Hematopoietic multipotent progenitor cell treated with erythropoietin and hydrocortisone succinate and interleukin-3 and kit ligand, for 4 days (in vitro differentiated cells): Measurements from ENCODE around the gene ACOT7.

Experiments used
- DNase-seq: peaks from one replicate; pipeline ENCODE4 v3.0.0-alpha.2; 2015

The ACOT7 gene

DNA sequence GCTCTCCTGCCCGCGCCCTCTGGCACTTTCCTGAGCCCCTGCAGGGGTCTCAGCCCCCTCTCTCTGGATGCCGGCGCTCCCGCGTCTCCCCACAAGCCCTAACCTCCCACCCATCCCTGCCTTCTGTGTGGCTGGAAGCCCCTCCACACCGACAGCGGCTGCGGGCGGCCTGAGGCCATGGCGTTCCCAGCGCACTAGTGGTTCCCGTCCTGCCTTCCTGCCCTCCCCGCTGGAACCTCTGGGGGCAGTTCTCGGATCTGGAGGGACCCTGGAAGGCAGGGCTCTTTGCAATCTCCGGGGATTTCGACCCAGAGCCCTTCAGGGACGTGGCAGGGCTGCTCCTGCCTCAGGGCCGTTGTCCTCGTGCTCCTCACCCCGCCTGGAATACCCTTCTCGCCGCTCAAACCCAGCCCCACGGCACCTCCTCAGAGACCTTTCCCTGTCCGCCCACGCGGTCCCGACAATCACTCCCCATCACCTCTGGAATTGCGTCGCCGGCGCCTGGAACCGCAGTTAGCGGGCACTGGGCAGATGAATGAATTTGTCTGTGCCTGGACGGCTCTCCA lies 30.5 kb upstream of the ACOT7 start:
- no peak for DNase-seq

DNA sequence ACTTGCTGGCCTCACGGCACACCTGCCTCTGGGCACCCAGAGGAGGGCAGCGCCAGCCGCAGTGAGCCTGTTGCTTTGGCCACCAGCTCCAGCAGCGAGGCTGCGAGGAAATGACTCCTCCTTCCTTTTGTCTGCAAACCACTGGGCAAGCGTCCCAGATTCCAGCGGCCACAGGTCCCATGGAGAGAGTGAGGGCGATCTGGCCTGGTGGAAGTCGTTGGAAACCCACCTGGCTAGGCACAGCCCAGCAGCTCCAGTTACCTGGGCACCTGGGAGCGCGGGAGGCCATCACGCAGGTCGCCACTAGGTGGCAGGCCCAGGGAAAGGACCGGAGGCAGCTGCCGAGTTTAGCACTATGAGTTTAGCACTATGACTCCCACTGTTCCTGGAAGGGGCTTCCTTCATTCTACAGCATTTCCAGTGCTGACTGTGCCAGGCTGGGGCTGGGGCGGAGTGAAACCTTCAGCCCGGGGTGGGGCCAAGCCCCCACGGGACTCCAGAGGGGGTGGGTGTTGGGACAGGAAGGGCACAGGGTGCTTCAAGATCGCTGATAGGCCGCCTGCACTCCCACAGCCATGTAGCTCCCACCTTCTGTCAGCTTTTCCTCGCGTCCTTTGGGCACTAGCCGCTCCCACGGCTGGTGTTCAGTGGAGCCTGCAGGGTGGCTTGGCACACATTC lies 29.9 kb upstream of the ACOT7 start:
- peak; percentile 69 for DNase-seq

DNA sequence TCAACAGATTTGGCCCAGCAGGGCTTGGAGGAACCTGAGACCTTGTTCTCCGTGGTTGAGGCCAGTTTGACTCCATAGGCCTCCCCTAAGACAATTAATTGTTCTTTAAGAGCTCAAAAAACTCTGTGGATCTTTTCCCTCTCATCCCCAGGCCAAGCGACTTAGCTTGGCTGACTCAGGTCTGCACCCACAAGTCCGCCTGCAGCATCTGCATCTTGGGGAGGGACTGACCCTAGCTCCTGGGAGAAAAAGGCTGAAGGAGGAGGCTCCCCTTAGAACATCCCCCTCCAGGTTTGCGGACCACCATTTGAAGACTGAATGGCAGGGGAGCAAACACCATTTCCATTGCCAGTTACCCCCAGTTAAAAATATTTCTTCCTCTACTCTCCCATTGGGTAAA lies 27.7 kb upstream of the ACOT7 start:
- DNase-seq: no peak

DNA sequence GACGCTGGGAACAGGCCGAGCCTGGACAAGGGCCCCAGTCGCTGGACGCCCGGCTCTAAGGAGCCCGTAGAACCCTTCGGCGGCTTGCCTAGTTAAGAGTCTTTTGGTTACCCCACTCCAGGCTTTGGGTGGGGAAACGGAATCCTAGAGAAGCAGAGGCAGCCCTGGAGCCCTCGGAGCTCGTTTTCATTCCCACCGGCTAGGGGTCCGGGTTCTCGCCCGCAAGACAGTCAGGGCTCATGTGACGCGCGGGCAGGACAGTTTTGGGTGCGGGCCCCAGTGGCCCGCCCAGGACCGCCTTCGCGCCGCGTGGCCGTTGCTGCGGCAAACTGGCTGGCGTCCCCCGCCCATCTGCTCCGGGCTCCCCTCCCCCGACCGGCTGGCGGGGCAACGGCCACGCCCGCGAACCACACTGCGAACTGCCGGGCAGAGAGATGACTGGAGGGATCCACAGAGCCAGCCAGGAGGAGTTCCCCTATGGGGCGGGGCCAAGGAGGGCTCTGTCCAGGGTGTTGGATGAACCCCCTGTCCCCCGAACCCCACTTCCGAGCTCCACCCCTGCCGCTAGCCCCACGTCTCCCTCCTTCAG lies 27.0 kb upstream of the ACOT7 start:
- peak; percentile 81 for DNase-seq

DNA sequence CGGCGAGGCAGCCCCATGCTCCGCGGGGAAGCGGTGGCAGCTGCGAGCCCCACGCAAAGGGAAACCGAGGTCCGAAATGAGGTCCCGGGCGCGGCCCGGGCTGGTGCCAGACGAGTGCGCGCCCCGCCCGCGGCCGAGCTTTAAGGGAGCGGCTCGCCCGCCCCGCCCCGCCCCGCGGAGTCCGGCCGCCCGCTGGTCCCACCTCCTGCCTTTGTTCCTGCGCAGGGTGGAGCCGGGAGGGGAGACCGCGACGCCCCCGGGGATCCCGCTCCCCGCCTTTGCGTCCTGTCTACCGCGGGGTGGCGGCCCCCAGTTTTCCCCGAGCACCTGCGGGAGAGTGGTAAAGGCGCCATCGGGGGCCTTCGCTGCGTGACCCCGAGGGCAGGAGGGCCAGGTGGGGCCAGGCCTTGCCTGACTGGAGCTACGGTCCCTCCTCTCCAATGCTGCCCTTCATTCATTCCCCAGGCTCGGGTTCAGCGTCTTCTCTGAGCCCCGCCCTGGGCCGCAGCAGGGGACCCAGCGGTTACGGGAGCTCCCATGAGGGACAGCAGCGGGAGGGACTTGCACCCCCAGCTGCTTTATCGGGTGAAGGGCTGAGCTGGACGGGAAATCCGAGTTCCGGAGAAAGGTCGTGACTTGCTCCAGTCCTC lies 26.4 kb upstream of the ACOT7 start, which contains the start of gene HES2:
Gene HES2, minus strand, starts transcription at position 116 of the 650 bp plus-strand sequence. Its CDS starts 99 bp downstream, at position 17.
- DNase-seq: peak; percentile 55

DNA sequence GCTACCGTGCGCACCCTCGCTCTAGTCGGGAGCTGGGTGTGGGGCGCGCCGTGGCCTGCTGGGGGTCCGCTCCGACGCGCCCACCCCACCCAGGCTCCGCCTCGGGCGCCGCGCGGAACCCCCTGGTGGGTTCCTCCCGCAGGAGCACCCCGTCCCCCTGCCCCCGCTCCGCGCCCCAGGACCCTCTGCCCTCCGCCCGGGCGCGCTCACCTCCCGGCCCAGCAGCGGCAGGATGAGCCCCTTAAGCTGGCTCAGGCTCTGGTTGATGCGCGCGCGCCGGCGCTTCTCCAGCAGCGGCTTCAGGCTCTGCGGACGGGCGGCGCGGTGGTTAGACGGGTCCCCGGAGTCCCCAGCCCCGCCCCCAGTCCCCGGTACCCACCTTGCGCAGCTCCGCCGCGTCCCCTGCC lies 25.8 kb upstream of the ACOT7 start:
- DNase-seq: no peak

DNA sequence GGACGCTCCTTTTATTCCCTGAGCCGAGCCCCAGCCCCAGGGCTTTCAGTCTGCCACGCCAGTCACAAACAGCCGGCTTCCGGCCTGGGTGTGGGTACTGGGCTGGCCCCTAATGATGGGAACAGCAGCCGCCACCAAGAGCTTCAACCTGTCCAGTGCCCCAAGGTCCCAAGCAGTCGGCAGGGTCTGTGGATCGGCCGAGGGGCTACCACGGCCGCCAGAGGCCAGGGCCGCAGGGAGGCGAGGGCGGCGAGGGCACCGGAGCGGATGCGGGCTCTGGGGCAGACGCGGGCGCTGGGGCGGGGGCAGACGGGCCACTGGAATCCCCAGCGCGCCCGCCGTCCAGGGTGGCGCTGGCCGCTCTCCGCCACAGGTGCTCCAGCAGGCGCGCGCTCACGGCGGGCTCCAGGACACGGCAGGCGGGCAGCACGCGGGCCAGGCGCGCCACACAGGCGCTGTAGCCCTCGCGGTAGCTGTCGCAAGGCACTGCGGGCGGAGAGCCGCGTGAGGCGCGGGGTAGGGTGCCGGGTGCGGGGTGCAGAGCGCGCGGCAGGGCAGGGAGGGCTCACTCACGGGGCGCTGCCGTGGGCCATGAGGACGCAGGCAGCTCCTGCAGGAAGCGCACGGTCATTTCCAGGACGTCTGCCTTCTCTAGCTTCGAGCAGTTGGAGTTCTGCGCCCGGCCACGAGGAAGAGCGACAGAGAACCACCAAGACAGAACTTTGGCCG lies 25.3 kb upstream of the ACOT7 start:
- DNase-seq: no peak

DNA sequence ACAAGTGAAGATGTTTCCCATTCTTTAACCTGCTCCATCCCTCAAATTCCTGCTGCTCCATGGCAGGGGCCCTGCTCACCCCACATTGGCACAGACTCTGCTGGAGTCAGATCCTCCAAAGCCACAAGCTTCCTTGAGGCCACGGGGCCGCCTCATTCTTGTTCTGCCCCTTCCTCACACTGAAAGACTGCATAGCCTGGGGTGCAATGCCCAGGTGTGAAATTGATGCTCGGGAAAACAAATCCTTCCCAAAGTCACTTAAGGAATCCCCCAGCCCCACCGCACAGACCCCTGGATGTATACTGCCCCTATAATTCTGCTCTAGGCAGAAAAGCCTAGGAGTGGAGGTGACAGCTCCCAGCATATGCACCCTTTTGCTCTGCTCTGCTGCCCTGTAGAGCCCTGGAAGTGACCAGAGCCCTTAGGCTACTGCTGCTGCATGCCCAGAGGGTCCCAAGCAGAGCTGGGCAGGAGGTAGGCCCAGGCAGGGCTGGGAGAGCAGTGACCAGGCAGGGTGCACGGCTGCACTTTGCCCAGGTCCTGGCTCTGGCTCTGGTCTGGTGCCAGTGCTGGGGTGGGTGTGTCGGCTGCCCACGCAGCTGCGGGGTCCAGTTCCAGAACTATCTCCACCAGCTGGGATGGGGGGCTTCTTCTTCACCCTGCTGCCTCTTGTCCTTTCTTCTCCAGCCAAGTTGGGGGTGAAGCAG lies 24.5 kb upstream of the ACOT7 start:
- DNase-seq: no peak

DNA sequence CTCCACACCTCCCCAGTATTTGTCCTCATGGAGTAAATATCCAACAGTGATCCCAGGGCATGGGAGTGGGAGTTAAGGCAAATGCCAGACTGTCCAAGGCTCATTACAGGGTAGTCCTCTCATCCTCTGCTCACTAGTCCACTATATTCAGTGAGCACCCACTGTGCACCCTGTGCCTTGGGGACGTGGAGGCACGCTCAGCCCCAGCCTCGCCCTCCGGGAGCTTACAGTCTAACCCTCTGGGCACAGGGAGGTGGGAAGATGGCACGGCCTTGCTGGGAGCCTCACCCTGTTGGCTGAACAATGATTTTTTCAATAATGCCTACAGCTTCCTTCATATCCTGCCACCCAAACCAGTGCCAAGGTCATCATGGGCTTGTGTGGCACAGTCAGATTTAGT lies 23.3 kb upstream of the ACOT7 start:
- no peak for DNase-seq

DNA sequence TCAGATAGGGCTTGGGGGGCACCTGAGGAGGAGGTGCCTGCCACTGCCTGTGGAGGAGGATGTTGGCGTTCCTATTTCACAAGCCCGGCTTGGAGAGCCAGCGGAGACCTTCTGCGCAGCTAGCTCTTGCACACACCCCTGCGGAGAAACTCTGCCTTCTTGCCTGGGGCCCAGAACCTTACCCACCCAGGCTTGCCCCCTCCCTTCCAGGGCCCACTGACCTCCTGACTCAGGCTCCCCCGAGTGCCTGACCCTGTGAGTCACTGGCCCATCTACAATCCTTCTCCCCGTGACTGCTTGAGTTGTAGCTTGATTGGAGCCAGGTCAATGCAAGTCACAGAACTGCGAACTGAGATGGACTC lies 22.7 kb upstream of the ACOT7 start:
- no peak for DNase-seq

DNA sequence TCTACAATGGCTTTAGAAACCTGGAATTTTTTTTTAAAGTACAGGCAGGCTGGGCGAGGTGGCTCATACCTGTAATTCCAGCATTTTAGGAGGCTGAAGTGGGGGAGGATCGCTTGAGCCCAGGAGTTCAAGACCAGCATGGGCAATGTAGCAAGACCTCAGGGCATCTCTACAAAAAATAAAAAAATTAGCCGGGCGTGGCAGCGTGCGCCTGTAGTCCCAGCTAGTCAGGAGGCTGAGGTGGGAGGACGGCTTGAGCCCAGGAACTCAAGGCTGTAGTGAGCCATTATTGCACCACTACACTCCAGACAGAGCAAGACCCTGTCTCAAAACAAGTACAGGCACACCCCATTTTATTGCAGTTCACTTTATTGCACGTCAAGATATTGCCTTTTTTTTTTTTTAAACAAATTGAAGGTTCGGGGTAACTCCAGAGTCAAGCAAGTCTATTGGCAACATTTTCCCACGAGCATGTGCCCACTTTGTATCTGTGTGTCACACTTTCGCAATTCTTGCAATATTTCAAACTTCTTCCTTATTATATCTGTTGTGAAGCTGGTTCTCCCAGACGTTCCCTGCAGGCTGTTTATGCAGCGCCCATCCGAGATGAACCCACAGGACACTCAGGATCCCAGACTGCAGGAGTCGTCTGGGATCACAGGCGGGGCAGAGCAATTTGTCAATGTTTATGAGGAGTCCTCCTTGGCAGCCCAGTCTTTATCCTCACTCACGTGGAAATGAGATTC lies 21.5 kb upstream of the ACOT7 start:
- DNase-seq: no peak

DNA sequence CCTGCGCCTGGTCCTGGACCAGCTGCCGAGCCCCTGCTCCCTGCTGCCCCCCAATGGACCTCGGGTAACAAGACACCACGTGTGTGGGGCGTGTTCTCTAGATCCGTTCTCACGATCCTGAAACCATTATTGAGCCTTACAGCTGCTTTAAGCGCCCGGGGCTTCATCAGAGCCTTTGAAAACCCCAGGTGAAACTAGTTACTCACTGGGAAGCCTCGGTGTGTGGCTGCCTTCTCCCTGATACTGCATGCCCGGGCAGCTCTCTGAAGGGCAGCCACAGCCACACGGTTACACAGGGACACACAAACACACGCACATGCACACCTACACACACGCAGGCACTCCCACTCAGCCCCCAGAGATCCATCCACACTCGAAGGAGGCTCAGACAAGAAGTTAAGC lies 20.9 kb upstream of the ACOT7 start:
- peak; percentile 77 for DNase-seq

DNA sequence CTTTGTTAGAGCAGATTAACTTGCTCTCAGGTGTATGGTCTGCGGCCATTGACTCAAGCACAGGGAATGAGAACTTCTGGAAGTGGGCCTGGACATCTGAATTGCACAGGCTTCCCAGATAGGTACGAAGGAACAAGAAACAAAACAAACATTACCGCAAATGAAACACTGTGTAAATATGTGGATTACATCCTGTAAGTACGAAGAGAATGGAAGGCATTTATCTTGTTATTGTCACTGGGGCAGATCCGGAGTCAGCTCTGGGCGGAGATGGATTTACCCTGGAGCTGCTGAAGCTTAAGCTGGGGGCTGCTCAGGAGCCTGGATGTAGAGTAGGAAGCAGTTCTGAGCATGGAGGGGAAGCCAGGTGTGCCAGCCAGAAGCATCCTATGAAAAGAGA lies 19.3 kb upstream of the ACOT7 start:
- DNase-seq: no peak

DNA sequence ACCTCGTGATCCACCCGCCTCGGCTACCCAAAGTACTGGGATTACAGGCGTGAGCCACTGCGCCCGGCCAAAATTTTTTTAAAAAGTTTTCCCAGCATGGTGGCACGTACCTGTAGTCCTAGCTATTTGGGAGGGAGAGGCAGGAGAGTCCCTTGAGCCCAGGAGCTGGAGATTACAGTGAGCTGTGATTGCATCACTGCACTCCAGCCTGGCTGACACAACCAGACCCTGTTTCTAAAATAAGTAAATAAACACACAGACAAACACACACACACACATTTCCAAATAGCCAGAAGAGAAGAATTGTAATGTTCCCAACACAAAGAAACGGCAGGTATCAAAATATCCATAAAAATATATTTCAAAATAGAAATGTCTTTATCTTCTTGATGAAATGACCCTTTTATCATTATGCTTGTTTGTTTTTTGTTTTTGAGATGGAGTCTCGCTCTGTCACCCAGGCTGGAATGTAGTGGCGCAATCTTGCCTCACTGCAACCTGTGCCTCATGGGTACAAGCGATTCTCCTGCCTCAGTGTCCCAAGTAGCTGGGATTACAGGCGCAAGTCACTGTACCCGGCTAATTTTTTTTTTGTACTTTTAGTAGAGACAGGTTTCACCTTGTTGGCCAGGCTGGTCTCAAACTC lies 16.8 kb upstream of the ACOT7 start:
- no peak for DNase-seq

DNA sequence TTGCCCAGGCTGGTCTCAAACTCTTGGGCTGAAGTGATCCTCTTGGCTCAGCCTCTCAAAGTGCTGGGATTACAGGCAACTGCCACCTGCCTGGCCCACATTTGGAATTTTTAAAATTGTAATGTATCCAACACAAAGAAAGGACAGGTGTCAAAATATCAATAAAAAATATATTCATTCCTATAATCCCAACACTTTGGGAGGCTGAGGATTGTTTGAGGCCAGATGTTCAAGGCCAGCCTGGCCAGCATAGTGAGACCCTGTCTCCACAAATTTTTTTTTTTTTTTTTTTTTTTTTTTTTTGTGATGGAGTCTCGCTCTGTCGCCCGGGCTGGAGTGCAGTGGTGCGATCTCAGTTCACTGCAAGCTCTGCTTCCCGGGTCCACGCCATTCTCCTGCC lies 16.2 kb upstream of the ACOT7 start:
- no peak for DNase-seq

DNA sequence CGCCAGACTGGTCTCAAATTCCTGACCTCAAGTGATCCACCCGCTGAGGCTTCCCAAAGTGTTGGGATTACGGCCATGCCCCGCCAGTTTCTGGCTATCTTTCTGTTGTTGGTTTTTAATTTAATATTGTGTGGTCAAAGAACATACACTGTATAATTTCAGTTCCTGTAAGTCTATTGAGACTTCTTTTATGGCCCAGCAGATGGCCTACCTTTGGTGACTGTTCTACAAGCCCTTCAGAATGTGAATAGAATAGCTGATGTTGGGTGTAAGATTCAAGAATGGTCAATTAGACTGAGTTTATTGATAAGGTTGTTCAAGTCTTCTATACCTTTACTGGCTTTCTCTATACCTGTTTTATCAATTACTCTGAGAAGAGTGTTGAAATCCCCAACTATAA lies 15.5 kb upstream of the ACOT7 start:
- peak; percentile 32 for DNase-seq

DNA sequence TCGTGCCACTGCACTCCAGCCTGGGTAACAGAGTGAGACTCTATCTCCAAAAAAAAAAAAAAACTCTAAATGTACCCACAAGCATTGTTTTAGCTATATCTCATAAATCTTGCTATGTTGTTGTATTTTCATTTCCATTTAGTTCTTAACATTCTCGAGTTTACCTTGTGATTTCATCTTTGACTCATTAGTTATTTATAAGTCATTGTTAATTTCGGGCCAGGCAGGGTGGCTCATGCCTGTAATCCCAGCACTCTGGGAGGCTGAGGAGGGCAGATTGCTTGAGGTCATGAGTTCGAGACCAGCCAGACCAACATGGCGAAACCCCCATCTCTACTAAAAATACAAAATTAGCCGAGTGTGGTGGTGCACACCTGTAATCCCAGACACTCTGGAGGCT lies 14.5 kb upstream of the ACOT7 start:
- no peak for DNase-seq

DNA sequence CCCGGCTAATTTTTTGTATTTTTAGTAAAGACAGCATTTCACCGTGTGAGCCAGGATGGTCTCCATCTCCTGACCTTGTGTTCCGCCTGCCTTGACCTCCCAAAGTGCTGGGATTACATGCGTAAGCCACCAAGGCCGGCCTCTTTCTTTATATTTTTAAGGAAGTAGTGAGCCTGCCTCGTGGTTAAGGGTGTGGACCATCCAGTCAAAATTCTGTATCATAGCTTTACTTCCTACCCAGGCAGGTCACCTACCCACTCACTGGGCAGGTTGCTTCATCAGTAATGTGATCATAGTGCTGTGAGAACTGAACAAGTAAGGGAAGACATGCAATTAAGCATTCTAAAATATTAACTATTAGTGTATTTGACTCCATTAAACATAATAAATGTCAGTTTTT lies 8.1 kb upstream of the ACOT7 start:
- peak; percentile 66 for DNase-seq

DNA sequence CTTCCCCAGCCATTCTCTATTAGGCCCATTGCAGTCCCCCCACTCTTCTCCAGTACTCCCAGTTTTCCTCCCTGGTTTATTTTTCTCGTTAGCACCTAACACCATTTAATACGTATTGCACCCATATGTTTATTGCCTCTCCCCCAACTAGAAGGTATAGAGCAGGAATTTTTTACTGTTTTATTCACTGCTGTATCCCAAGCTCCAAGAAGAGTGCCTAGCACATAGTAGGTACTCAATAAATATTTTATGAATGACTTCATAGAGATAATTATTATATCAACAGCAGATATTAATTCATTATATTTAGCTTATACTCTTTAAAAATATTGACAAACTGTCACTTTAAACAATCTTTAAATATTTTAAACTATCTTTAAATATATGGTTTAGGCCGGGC lies 5.7 kb upstream of the ACOT7 start:
- no peak for DNase-seq

DNA sequence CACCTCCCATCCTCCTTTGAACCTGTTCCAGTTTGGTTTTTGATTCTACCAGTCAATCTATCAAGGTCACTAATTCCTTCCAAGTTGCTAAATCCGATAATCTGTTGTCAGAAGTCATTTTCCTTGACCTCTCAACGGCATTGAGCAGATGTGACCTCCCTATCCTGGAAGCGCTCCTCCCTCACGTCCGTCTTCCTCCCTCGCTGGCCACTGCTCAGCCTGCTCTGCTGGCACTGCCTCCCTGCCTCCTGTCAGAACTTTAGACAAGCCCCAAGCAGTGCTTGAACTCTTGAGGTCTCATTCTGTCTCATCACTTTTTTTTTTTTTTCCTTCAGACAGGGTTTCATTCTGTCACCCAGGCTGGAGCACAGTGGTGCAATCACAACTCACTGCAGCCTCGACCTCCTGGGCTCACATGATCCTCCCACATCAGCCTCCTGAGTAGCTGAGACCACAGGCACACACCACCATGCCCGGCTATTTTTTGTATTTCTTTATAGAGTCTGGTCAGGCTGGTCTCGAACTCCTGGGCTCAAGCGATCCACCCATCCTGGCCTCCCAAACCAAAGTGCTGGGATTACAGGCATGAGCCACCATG lies 4.4 kb upstream of the ACOT7 start:
- DNase-seq: no peak

DNA sequence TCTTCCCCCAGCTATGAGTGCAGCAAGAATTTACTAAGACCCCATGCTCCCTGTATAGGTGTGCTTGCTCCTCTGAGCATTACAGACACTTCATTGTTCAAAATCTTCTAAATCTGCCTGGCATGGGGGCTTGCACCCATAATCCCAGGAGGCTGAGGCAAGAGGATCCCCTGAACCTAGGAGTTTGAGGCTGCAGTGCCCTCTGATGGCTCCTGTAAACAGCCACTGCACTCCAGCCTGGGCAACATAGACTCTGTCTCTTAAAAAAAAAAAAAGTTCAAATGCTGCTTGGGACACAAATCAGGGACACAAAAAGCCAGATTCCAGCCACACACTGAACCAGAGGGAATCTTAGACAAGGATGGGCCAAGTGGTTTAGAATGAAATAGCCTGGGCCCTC lies 3.4 kb upstream of the ACOT7 start:
- peak; percentile 34 for DNase-seq
